NB4 (cell line): ENCODE measurements around the gene CYTH3.

Experiments
- CTCF ChIP-seq: IDR thresholded peaks from one replicate; pipeline ENCODE4 v1.5.1; 2012; ENCODE audit warnings: low read depth, low read length
- MYC ChIP-seq: IDR thresholded peaks from 2 replicates; pipeline ENCODE4 v1.6.1; 2011; ENCODE audit warnings: low read depth, low read length
- POLR2A ChIP-seq: IDR thresholded peaks from 2 replicates; pipeline ENCODE4 v1.6.1; 2011; ENCODE audit warnings: mild to moderate bottlenecking; ENCODE audit not compliant: insufficient read length; ENCODE audit errors: extremely low read depth
- TF ChIP-seq, protein P1 (sequence below): IDR thresholded peaks from 2 replicates; pipeline ENCODE4 v1.6.1; 2011; ENCODE audit warnings: low read depth, low read length

- no peak for TF ChIP-seq POLR2A
- no peak for TF ChIP-seq CTCF
- TF ChIP-seq, protein P1, sequence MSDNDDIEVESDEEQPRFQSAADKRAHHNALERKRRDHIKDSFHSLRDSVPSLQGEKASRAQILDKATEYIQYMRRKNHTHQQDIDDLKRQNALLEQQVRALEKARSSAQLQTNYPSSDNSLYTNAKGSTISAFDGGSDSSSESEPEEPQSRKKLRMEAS = no peak
- TF ChIP-seq MYC = no peak
Observed at GRCh38 chr7:6226194-6226799, 46.1 kb downstream of the CYTH3 start.
